Measurements from ENCODE around the gene RXRA.

Gene RXRA

GRCh38 chr9:134381671-134382516, 55.6 kb downstream of the RXRA start:
- DNase-seq (ENCODE audit: low read depth in 2 of 2) = no peak

DNA sequence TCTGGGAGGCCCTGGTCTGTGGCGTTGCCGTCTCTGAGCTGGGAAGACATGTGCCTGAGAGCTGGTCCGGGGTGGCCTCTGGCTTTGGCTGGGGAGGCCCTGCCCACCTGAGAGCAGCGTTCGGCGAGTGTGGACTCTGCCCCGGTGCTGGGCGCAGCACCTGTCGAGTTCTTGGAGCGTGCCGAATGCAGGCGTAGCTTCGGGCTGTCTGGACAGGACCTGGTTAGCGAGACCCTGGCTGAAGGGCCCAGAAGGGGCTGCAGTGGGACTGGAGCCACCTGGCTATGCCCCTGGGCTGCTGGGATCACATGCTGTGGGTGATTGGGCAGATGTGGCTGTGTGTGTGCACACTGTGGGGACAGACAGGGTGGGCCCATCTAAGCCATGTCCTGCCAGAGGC, 56.5 kb downstream of the RXRA start:
- no peak for DNase-seq (ENCODE audit: low read depth in 2 of 2)

- no peak for DNase-seq (ENCODE audit: low read depth in 2 of 2)
These were observed 56.9 kb downstream of the RXRA start for GRCh38 chr9:134383148-134383547.

DNA sequence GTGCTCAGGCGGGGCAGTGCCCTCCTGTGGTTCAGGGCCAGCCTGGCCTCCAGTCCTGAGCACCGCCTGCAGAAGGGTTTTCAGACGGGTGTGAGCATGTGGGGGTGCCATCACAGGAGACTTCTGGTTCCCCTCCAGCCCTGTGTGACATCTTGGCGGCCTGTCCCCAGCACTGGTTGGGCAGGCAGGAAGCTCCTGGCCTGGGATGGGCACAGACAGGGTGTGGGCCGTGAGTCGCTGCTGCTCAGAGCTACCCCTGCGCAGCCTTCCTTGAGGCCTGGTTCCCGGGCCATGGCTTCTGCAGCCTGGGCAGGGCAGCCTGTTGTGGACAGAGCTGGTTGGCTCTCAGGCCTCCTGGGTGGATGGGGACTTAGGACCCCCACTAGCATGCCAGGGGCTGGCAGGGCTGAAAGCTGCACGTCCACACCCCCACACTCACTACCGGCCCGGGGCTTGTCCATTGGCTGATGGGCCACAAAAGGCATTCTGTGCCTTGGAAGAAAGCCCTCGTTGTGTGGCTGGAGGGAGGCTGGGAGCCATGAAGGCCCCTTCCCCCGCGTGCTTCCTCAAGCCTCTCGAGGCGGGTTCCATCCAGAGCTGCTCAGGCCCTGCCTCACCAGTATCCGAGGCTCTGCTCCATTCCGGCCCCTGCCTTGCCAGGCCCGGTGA, 58.7 kb downstream of the RXRA start:
- no peak for DNase-seq (ENCODE audit: low read depth in 2 of 2)

DNA sequence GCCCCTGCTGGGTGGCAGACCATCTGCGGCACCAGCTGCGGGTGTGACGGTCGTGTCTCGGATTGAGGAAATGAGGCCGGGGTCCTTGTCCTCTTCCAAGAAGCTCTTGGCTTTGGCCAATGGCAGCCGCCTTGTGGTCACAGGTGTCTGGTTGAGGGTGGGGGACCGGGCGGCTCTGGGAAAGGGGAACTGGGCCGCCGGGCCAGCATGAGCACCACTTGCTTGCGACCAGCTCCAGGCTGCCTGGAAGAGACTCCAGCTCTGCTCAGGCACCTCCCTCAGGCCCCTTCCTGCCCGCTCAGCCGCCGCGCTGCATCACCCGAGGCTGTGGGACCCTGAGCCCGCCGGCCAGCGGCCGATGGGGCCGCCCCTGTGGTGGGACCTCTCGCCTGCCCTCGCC, 59.7 kb downstream of the RXRA start:
- no peak for DNase-seq (ENCODE audit: low read depth in 2 of 2)

- DNase-seq (ENCODE audit: low read depth in 2 of 2) = no peak
These were observed 60.9 kb downstream of the RXRA start for GRCh38 chr9:134386951-134387831.

GRCh38 chr9:134388289-134388808, 62.1 kb downstream of the RXRA start:
- no peak for DNase-seq (ENCODE audit: low read depth in 2 of 2)

GRCh38 chr9:134388976-134389375, 62.7 kb downstream of the RXRA start:
- DNase-seq (ENCODE audit: low read depth in 2 of 2) = no peak

GRCh38 chr9:134389642-134390041, 63.4 kb downstream of the RXRA start:
- DNase-seq (ENCODE audit: low read depth in 2 of 2) = no peak

GRCh38 chr9:134390537-134390936, 64.3 kb downstream of the RXRA start:
- DNase-seq (ENCODE audit: low read depth in 2 of 2) = no peak

DNA sequence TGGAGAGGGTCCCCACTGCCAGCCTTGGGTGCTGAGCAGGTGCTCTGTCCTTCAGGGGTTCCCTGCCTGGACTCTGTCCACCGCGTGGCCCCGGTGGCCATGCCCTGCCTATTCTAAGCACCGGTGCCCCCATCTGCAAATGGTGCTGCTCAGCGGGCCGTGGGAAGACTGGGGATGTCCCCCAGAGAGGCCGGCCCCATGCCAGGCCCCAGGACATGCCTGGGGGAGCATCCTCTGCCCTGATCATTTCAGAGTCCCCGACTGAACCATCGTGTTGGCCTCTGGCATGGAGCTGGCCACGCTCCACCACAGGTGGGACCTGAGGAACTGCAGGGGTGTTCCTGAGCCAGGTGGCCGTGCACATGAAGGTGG, 64.7 kb downstream of the RXRA start:
- DNase-seq (ENCODE audit: low read depth in 2 of 2) = no peak

GRCh38 chr9:134391319-134392231, 65.3 kb downstream of the RXRA start:
- no peak for DNase-seq (ENCODE audit: low read depth in 2 of 2)

DNA sequence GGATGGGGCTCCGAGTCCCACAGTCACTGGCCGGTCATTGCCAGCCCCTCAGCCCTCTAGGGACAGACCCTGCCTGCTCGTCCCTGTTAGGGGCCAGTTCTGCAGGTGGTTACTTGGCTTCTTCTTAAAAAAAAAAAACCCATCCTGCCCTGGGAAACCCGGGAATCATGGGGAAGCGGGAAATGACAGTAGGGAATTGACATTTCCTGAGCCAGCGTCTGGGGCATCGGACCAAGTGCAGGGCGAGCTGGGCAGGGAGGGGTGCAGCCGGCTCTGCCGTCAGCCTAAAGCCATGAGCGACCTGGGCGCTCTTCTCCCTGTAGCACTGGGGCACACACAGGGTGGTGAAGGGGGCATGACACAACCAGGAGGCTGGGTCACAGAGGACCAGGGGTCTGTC, 66.6 kb downstream of the RXRA start:
- no peak for DNase-seq (ENCODE audit: low read depth in 2 of 2)

DNA sequence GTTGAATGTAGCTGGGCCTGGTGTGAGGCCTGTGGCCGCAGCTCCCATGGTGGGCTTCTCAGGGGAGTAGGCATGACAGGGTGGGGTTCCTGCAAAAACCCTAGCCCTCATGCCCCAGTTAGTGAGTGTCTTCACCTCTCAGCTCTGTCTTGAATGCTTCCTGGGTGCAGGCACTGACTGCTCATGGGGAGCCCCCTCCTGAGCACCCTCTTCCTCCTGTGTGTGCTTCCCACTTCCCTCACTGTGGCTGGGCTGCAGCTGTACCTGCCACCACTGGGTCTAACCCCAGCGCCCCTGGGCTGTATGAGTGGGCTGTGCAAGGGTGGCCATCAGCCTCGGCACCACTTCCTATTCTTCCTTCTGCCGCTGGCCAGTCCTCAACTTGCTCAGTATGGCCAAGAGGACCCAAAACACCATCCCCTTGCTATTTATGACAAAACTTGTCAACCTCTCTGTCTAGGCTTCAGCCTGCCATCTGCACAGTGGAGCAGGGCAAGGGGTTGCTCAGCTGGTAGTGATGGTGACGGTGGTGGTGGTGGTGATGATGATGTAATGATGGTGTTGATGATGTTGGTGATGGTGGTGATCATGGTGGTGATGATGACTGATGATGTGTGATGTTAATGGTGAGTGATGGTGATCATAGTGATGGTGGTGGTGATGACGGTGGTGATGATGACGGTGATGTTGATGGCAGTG, 67.5 kb downstream of the RXRA start:
- no peak for DNase-seq (ENCODE audit: low read depth in 2 of 2)

GRCh38 chr9:134395002-134395517, 68.8 kb downstream of the RXRA start:
- no peak for DNase-seq (ENCODE audit: low read depth in 2 of 2)

DNA sequence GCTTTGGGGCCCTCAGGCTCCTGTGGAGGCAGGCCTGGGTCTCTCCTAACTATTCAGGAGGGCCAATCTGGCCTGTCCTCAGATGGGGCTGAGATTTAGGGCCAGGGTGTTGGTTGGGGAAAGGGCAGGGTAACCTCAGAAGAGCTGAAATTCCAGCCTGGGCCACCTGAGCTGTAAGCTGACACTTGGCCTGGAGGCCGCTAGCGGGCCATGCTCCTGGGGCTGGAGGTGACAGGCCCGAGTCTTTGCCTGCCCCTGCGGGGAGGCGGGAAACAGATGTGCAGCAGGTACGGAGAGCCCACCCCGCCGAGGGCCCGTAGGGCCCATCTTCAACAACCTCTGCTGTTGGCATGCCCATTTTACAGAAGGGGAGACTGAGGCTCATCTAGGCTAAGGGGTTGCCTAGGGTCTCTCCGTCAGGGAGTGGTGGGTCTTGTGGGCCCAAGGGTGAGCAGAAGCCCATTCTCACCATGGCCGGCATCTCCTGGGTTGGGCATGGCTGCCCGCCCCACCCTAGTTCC, 69.5 kb downstream of the RXRA start:
- no peak for DNase-seq (ENCODE audit: low read depth in 2 of 2)

GRCh38 chr9:134396258-134396742, 70.0 kb downstream of the RXRA start:
- no peak for DNase-seq (ENCODE audit: low read depth in 2 of 2)

GRCh38 chr9:134396825-134397224, 70.6 kb downstream of the RXRA start:
- no peak for DNase-seq (ENCODE audit: low read depth in 2 of 2)

DNA sequence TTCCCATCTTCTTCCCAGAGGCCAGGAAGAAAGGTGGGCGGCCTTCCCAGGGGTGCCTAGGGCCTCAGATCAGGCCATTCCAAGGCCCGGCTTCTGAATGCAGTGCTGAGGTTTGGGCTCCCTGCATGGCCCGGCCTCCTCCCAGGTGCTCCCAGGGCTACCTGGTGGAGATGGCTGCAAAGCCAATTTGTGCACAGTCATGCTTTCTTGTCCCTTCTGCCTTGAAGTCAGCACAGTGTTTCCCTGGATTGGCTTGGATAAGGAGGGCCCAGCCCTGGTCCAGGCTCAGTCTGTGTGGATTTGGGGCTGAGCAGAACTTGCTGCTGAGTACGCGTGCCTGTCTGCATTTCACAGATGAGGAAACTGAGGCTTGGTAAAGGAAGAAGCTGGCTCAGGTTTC, 72.5 kb downstream of the RXRA start:
- no peak for DNase-seq (ENCODE audit: low read depth in 2 of 2)
